MM.1S (cell line): ENCODE data around the gene MDM1.

Experiments
- CTCF ChIP-seq: fragments of 300-600 bp; sonication (generic); IDR thresholded peaks from 2 replicates; pipeline ENCODE4 v1.5.1; 2016; ENCODE audit warnings: antibody characterized with exemption, low read length, mixed read lengths
- EZH2 ChIP-seq: fragments of 300-600 bp; sonication (generic); optimal IDR thresholded peaks from 2 replicates; pipeline ENCODE3; 2017; ENCODE audit warnings: low read depth, mild to moderate bottlenecking, antibody characterized with exemption, low read length, mixed read lengths

- TF ChIP-seq CTCF, result no peak
- no peak for TF ChIP-seq EZH2
These were observed 45.1 kb downstream of the MDM1 start for GRCh38 chr12:68287106-68287505.
